ENCODE measurements around the gene SMG7. TPM values are rescaled to one million over a fixed set of nuclear protein-coding genes. Genes with fewer than 3 reads are reported as not detected.

Gene SMG7
- total RNA-seq, 1 experiment from 2014 or later: 107 TPM

- Mint-ChIP-seq H3K4me3 (ENCODE audit: unreplicated experiment) (peak overlapping the region; percentile 86), H3K36me3 (ENCODE audit: insufficient read depth, unreplicated experiment) (peaks cover 25% of the 10 kb centered on the region), H3K27ac (ENCODE audit: low read depth, unreplicated experiment) (peak overlapping the region; percentile 98), H3K4me1 (ENCODE audit: insufficient read depth, unreplicated experiment) (peaks cover 24% of the 10 kb centered on the region), H3K27me3 (ENCODE audit: insufficient read depth, unreplicated experiment) (no peaks in the 10 kb centered on the region), H3K9me3 (ENCODE audit: unreplicated experiment) (no peaks in the 10 kb centered on the region)
- no peak for TF ChIP-seq CTCF (IDR thresholded peaks at IDR 0.05; ENCODE audit: unreplicated experiment)
- peak; percentile 88 for DNase-seq (ENCODE audit: unreplicated experiment)
- BruUV-seq (replicated peaks): no TSS peak
- ChIA-PET CTCF (interaction anchor here (0.5 to 1.2 kb wide), 15 partner anchors 10 to 511 kb away, joined by 3 to 5 read pairs (median 3); no protein-coding TSS in a partner anchor), POLR2A (interaction anchor here (0.6 to 7.1 kb wide), 40 partner anchors 8 to 266 kb away, joined by 3 to 64 read pairs (median 3); partner anchors contain the start of gene NMNAT2)
- intact Hi-C loops (cut with micrococcal nuclease): loop anchor here (1.0 to 5.0 kb wide), 8 partner anchors 44 to 509 kb away; no protein-coding TSS in a partner anchor
These were observed 1.1 kb upstream of the SMG7 start for GRCh38 chr1:183470961-183471742.

- H3K27me3 Mint-ChIP-seq (ENCODE audit: insufficient read depth, unreplicated experiment): no peaks in the 10 kb centered on the region
- ChIA-PET CTCF (interaction anchor here (0.6 to 1.3 kb wide), 6 partner anchors 43 to 163 kb away, joined by 3 to 9 read pairs (median 4); no protein-coding TSS in a partner anchor), POLR2A (interaction anchor here (0.5 to 7.1 kb wide), 28 partner anchors 10 to 1279 kb away, joined by 3 to 64 read pairs (median 3); no protein-coding TSS in a partner anchor)
- TF ChIP-seq CTCF (IDR thresholded peaks at IDR 0.05; ENCODE audit: unreplicated experiment): no peak
- H3K27ac Mint-ChIP-seq (ENCODE audit: low read depth, unreplicated experiment): peak overlapping the region; percentile 98
- no TSS peak for BruUV-seq (replicated peaks)
- DNase-seq (ENCODE audit: unreplicated experiment): peak; percentile 98
- H3K9me3 Mint-ChIP-seq (ENCODE audit: unreplicated experiment): no peaks in the 10 kb centered on the region
- peaks cover 25% of the 10 kb centered on the region for H3K36me3 Mint-ChIP-seq (ENCODE audit: insufficient read depth, unreplicated experiment)
- peaks cover 21% of the 10 kb centered on the region for H3K4me1 Mint-ChIP-seq (ENCODE audit: insufficient read depth, unreplicated experiment)
- H3K4me3 Mint-ChIP-seq (ENCODE audit: unreplicated experiment): peak overlapping the region; percentile 86
- intact Hi-C loops (cut with micrococcal nuclease): loop anchor here (1.0 to 5.0 kb wide), 5 partner anchors 43 to 510 kb away; no protein-coding TSS in a partner anchor
These were observed 384 bp upstream of the SMG7 start for GRCh38 chr1:183471743-183472487.

- H3K27ac Mint-ChIP-seq (ENCODE audit: low read depth, unreplicated experiment): peak overlapping the region; percentile 98
- no TSS peak for BruUV-seq (replicated peaks)
- ChIA-PET POLR2A (interaction anchor here (0.7 to 7.1 kb wide), 23 partner anchors 9 to 164 kb away, joined by 3 to 64 read pairs (median 5); no protein-coding TSS in a partner anchor), CTCF (interaction anchor here (0.7 to 1.3 kb wide), 8 partner anchors 12 to 192 kb away, joined by 3 to 9 read pairs (median 4); no protein-coding TSS in a partner anchor)
- peaks cover 11% of the 10 kb centered on the region for H3K4me1 Mint-ChIP-seq (ENCODE audit: insufficient read depth, unreplicated experiment)
- H3K27me3 Mint-ChIP-seq (ENCODE audit: insufficient read depth, unreplicated experiment): no peaks in the 10 kb centered on the region
- H3K9me3 Mint-ChIP-seq (ENCODE audit: unreplicated experiment): no peaks in the 10 kb centered on the region
- no peak for DNase-seq (ENCODE audit: unreplicated experiment)
- intact Hi-C loops (cut with micrococcal nuclease): loop anchor here (5.0 kb wide), 1 partner anchor 511 kb away; no protein-coding TSS in a partner anchor
- no peak for TF ChIP-seq CTCF (IDR thresholded peaks at IDR 0.05; ENCODE audit: unreplicated experiment)
- peaks cover 25% of the 10 kb centered on the region for H3K36me3 Mint-ChIP-seq (ENCODE audit: insufficient read depth, unreplicated experiment)
- H3K4me3 Mint-ChIP-seq (ENCODE audit: unreplicated experiment): peak overlapping the region; percentile 86
These were observed 878 bp downstream of the SMG7 start for GRCh38 chr1:183473217-183473536.
